GM21390 (cell line): ENCODE measurements around the gene KLHL29.

Source experiments
- ATAC-seq: cut with Tn5 transposase; IDR thresholded peaks from one replicate; pipeline ENCODE4 v1.9.1; 2021; ENCODE audit not compliant: unreplicated experiment

Gene KLHL29

DNA sequence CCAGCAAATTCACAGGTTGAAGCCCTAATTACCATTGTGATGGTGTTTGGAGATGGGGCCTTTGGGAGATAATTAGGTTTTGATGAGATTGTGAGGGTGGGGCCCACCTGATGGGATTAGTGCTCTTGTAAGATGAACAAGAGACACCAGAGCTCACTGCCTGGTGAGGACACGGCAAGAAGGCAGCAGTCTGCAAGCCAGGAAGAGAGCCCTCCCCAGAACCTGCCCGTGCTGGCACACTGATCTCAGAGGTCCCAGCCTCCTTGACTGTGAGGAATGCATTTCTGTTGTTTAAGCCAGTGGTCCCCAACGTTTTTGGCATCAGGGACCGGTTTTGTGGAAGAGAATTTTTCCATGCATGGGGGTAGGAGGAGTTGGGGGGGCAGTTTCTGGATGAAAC lies 240.7 kb downstream of the KLHL29 start:
- ATAC-seq = no peak

GRCh38 chr2:23626701-23627230 lies 241.8 kb downstream of the KLHL29 start:
- ATAC-seq = no peak

- no peak for ATAC-seq
Observed at GRCh38 chr2:23627236-23628009, 242.4 kb downstream of the KLHL29 start.

DNA sequence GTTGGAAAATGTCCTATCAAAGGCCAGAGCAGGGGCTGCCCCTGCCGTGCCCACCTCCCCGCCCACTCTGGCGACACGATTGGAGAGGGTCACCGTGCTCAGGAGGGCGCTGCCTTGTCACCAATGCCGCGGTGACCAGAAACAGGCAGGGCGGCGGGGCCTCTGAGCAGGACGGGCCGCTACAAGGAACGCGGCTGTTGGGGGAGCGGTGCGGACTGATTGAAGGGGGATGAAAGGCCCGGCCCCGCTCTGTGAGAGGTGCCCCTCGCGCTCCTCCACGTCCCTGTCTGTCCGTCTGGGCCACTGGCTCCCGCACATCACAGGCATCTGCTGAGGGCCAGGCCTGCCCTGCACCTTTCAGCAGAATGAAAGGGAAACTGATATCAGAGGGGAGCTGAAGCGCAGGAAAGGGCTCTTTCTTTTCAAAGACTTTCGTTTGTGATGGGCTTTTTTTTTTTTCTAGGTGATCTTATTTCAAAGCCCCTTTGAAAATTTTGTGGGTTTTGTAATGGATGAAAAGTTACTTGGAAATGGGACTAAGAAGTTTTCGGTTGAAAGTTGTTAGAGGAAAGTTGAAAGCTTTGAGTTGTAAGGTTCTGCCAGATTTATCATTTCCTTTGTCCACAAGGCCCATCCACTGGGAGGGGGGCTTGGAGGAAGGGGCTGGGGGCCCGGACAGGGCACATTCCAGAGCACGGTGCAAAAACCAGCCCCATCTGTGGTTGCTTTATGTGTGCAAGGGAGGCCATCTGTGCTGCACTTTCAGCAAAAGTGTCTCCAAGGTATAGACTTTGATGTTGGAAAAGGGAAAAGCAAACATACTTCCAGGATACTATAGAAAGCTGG lies 244.2 kb downstream of the KLHL29 start:
- no peak for ATAC-seq

DNA sequence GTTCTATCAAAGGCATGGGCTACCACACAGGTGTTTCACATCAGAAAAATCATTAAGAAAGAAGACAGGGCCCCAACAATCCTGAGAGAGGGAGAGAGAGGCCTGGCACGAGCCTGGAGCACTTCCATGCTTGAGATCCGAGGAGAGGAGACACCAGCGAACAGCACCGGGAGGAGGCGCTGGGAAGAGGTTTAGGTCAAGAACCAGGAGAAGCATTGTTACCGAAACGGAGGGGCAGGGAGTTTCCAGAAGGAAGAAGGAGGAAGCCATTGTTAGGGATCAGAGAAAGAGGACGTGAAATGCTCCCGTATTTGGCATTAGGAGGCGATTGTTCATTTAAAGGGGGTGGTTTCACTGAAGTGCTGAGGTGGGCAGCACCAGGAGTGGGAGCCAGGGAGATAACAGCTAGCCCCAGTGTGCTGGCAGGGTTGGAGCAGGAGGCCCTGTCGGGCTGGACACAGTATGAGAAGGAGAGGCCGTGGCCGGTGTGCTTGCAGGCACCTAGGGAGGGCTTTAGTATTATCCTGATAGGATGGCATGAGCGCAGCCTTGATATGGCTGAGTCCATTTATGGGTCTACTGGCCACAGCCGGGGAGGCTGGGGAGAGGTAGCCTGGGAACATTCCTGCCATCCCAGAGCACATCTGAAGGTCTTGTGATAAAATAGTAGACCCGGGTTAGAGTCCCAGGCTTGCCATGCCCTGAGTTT lies 244.9 kb downstream of the KLHL29 start:
- no peak for ATAC-seq

GRCh38 chr2:23630961-23631360 lies 246.0 kb downstream of the KLHL29 start:
- ATAC-seq = no peak

- ATAC-seq = no peak
Observed at GRCh38 chr2:23631389-23631788, 246.4 kb downstream of the KLHL29 start.

DNA sequence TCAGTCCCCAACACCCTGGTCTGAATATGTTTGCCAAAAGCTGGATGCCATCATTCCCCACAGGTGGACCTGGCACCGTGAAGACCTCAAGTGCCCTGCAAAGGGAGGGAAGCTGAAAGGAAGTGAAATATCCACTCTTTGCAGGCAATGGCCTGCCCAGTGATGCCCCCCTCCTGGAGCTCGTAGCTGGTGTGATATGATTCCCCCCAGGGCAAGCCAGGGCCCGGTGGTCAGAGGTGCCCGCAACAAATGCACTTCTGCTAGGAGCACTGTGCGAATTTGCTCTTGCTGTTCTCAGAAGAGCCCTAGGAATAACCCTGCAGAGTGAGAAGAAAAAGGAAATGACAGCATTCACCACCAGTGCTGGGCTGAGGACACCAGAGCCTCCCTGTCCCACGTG lies 247.4 kb downstream of the KLHL29 start:
- ATAC-seq = no peak

DNA sequence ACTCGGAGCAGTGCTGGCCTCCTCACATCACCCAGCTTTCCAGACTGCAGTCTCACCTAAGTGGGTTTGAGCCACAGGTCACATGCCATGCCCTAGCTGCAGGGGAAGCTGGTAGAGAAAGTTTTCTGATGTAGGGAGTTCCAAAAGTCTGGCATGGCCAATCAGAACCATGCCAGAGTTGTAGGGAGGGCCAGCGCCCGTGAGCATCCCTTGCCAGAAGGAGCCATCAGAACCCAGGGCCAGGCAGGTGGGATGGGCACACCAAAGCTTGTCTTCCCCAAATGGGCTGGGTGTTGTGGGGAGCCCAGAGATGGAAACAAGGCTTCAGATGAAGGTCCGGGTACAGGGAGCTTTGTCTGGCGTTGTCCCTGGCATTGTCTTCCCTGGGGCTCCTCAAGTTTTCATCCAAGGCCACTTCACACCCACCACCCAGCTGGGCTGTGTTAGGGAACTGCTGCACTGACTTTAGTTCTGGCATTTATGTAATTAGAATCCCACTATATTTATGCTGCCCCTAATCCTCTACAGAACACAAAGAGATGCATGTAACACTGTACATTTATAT lies 247.9 kb downstream of the KLHL29 start:
- no peak for ATAC-seq

- ATAC-seq = no peak
Observed at GRCh38 chr2:23633966-23634365, 249.0 kb downstream of the KLHL29 start.

DNA sequence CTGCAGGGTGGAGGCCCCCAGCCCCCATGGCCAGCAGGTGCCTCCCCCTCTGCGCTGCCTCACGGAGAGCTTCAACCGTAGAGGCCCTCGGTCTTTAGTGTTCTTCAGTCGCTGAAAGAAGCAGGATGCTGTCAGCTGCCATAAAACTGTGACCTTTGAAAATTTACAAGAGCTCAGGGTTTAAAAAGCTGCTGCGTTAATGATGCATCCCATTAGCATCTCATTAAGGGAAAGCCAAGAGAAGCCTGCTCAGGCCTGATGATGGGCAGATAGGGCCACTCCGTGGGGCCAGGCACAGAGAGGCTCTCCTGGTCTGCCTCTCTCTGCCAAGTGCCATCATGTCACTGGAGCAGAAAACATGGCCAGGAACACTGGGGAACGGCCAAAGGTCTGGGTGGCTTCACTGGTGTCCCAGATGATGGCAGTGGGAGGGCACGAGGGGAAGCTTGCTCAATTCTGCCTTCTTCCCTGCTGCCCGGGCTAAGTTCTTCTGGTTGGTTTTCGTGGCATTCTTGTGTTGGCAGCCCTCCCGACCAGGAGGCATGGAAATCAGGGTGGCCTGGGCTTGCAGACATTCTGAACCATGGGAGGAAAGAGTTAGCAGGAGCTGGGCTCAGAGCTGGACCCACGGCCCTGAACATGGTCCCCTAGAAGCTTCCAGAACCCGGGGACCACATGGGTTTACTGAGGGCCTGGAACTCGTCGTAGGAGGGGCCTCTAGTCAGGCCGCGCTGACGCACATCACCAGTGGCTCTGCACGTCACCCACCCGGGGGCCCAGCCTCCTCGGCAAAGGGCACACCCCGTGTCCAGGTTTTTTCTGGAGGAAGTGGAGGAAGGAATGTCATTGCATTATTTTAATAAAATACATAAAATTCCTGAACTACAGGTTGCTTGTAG lies 250.7 kb downstream of the KLHL29 start:
- no peak for ATAC-seq

- ATAC-seq = no peak
Observed at GRCh38 chr2:23636426-23636825, 251.4 kb downstream of the KLHL29 start.

GRCh38 chr2:23637011-23637778 lies 252.2 kb downstream of the KLHL29 start:
- no peak for ATAC-seq

DNA sequence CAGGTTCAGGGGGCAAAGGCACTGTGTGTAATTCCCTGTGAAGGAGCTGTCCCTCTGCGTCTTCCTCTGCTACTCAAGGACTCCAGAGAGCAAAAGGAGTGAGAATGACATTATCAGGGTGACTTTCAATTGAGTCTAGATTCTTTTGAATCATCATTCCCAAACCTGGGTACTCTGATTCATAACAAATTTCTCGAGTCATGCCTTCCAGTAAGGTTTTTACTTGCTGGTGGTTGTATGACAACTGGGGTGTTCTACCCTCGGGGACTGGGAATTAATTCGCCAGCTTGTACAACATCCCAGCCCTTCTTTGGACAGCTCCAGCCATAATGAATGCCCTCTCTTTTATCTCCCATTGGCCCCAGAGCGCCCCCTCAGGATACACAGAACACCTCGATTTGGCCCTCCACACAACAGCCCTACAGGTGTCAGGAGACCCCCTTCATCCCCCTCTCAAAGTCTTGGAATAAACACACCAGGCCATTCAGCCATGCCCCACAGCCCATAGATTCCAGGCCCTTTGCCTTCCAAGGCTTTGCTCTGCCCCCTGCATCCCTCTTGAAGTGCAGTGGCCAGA lies 254.5 kb downstream of the KLHL29 start:
- no peak for ATAC-seq

- no peak for ATAC-seq
Observed at GRCh38 chr2:23640711-23641110, 255.7 kb downstream of the KLHL29 start.

- ATAC-seq = no peak
Observed at GRCh38 chr2:23642516-23642915, 257.5 kb downstream of the KLHL29 start.

- no peak for ATAC-seq
Observed at GRCh38 chr2:23645230-23645808, 260.3 kb downstream of the KLHL29 start.

DNA sequence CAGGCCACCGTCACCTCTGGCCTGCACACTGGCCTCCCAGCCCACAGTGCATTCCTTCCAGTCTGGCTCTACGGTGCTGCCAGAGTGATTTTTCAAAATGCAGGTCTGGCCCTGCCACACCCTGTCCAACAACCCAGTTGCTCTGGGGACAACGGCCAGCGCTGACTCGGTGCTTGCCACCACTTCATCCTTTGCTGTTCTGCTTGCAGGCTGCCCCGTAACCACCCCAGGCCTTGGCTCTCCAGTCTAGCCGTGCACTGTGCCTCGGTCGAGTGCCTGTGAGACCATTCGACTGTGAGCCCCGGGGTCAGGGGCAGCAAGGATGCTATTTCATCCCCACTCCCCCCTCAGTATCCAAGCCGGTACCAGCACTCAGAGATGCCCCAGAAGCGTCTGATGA lies 262.6 kb downstream of the KLHL29 start:
- ATAC-seq = no peak

- ATAC-seq = no peak
Observed at GRCh38 chr2:23649303-23649702, 264.3 kb downstream of the KLHL29 start.
